Lower lobe of right lung (tissue), 2 donors: ENCODE measurements around the gene MAX. TPM values are rescaled to one million over a fixed set of nuclear protein-coding genes. Genes with fewer than 3 reads are reported as not detected.
A peak's percentile ranks its signal among the peaks of the same experiment; 100 is the strongest.

Experiments used
- ATAC-seq, 2 donors: fragments of 200-7000 bp; cut with Tn5 transposase; one replicate each; pipeline ENCODE4 v1.9.1; 2020 to 2022; ENCODE audit warnings: mild to moderate bottlenecking in 2 of 2, moderate library complexity in 2 of 2
- DNase-seq: peaks from one replicate; pipeline ENCODE4 v3.0.0-alpha.2; 2020
- H3K27ac ChIP-seq: fragments of 200-600 bp; one replicate; pipeline ENCODE4 v1.8.0; 2022
- H3K27me3 ChIP-seq: fragments of 200-600 bp; one replicate; pipeline ENCODE4 v1.8.0; 2022; ENCODE audit warnings: low read depth
- H3K36me3 ChIP-seq: fragments of 200-600 bp; one replicate; pipeline ENCODE4 v1.8.0; 2022; ENCODE audit warnings: mild to moderate bottlenecking
- H3K4me1 ChIP-seq: fragments of 200-600 bp; one replicate; pipeline ENCODE4 v1.8.0; 2022
- H3K4me3 ChIP-seq: fragments of 200-600 bp; one replicate; pipeline ENCODE4 v1.8.0; 2022; ENCODE audit warnings: mild to moderate bottlenecking
- H3K9me3 ChIP-seq: fragments of 200-600 bp; one replicate; pipeline ENCODE4 v1.8.0; 2022
- intact Hi-C: fragments of 100-400 bp; cut with DNase I; formaldehyde crosslinking; loops from one replicate; pipeline ENCODE4 v1.11.0; 2022
- total RNA-seq: library from RNA; stranded (reverse); fragmentation: NEBNext Ultra II Directional; extraction: Animal tissue kit (Norgen Biotek cat#: 25700); gene quantifications from one replicate; pipeline ENCODE4 v1.2.1, GENCODE V29; 2021
- TF ChIP-seq, protein P1 (sequence below): fragments of 200-600 bp; IDR thresholded peaks from one replicate; pipeline ENCODE4 v1.8.0; 2022; ENCODE audit warnings: antibody characterized with exemption, mild to moderate bottlenecking
- donor health status: DM: no; HTN: yes; CAD: no; lungs with severe emphysema.

MAX gene
- total RNA-seq, 1 donor from 2014 or later, result 105 TPM

DNA sequence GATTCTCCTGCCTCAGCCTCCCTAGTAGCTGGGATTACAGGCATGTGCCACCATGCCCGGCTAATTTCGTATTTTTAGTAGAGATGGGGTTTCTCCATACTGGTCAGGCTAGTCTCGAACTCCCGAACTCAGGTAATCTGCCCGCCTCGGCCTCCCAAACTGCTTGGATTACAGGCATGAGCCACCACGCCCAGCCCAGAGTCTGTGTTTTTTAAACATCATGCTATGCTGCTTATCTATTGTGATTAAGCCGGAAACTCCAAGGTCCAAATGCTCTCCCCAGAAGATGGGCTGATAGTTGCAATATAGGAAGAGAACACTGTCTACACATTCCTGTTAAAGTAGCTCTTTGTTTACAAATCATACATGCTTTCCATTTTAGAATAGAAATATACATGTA, 30.5 kb upstream of the MAX start:
- H3K27me3 ChIP-seq, result no peaks in the 10 kb centered on the region
- no peaks in the 10 kb centered on the region for H3K9me3 ChIP-seq
- intact Hi-C loops, result no loop called here
- ATAC-seq (no peak), DNase-seq (no peak)
- H3K4me1 ChIP-seq, result no peaks in the 10 kb centered on the region
- TF ChIP-seq, protein P1, sequence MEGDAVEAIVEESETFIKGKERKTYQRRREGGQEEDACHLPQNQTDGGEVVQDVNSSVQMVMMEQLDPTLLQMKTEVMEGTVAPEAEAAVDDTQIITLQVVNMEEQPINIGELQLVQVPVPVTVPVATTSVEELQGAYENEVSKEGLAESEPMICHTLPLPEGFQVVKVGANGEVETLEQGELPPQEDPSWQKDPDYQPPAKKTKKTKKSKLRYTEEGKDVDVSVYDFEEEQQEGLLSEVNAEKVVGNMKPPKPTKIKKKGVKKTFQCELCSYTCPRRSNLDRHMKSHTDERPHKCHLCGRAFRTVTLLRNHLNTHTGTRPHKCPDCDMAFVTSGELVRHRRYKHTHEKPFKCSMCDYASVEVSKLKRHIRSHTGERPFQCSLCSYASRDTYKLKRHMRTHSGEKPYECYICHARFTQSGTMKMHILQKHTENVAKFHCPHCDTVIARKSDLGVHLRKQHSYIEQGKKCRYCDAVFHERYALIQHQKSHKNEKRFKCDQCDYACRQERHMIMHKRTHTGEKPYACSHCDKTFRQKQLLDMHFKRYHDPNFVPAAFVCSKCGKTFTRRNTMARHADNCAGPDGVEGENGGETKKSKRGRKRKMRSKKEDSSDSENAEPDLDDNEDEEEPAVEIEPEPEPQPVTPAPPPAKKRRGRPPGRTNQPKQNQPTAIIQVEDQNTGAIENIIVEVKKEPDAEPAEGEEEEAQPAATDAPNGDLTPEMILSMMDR, result no peak
- no peak overlapping the region for H3K27ac ChIP-seq
- H3K36me3 ChIP-seq, result no peaks in the 10 kb centered on the region
- no peak overlapping the region for H3K4me3 ChIP-seq

DNA sequence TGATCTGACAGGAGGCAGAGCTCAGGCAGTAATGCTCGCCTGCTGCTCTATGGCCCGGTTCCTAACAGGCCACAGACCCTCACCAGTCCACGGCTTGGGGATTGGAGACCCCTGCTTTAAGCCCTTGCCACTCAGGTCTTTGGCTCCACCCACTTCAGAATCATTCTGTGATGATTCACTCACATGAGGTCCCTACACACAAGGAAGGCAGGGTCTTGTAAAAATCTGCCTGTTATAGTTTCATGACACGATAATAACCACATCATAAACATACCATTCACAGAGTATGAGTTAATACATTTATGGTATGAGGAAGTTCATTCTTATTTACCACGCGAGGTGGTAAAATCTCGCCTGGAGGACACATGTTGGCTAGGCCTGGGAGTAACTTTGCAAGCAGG, 29.0 kb upstream of the MAX start:
- intact Hi-C loops, result no loop called here
- Histone ChIP-seq H3K36me3 (no peaks in the 10 kb centered on the region), H3K4me3 (no peak overlapping the region), H3K4me1 (no peaks in the 10 kb centered on the region), H3K27me3 (no peaks in the 10 kb centered on the region), H3K9me3 (no peaks in the 10 kb centered on the region), H3K27ac (no peak overlapping the region)
- ATAC-seq (no peak), DNase-seq (no peak)
- TF ChIP-seq, protein P1, result no peak

DNA sequence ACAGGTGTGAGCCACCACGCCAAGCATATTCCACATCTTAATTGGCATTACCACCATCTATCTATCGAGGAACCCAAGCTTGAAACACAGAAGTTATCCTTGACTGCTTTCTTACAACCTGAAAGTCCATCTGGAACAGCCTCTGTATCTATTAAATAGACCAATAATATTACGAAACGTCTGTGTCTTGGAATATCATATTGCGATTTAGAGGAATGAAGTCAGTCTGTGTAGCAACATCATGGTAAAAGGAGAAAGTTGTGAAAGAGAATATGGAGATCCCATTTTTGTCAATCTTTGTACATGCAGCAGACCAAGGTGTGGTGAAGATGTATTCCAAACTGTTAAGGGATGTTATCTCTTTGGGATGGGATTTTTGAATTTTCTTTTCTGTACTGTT, 25.8 kb upstream of the MAX start:
- Histone ChIP-seq H3K9me3 (no peaks in the 10 kb centered on the region), H3K27me3 (no peaks in the 10 kb centered on the region), H3K27ac (no peak overlapping the region), H3K4me3 (no peak overlapping the region), H3K36me3 (no peaks in the 10 kb centered on the region), H3K4me1 (no peaks in the 10 kb centered on the region)
- DNase-seq, result no peak
- ATAC-seq, result no peak
- TF ChIP-seq, protein P1, result no peak
- intact Hi-C loops, result no loop called here

DNA sequence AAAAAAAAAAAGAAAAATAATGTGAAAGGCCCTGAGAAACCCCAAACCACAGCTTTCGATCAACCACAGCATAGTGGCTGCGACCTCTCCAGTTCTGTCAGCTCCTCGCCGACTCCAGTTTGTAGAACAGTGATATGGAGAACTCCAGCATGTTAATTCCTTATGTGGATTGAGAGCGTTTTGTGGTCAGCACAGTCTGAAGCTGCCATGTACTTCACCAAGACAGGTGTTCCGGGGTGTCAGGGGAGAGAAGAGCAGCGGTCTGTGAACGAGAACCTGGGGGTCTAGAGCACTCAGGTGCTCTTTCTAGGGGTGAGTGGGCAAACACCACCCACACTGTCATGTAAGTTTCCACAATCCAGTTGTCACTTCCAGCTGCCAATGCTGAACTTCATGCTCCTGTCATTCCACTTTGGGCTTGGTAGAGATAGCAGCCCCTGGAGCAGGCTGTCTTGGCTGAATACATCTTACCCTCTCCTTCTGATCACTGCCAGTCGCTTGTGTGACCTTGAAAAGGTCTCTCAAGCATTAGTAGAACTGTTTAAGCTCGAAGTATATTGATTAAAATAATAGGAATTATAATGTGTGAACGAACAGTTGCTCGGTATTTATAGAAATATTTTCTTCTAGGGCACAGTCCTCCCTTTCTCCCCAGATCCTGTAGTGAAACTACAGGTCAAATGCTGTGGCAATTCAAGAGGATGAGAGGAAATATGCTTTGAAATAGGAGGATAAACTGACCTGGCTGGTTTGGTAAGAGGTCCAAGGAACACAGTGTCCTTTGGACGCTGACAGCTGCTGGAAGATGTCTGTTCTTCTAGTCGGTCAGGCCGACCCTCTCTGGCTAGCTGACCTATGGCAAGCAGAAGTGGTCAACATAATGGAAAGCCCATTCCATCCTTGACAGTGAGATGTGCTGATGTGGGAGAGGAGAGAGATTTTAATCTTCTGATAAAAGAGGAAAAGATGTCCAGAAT, 15.7 kb upstream of the MAX start:
- ATAC-seq, result peak in 1 of 2 donors; percentile 51
- DNase-seq, result no peak
- Histone ChIP-seq H3K4me3 (no peak overlapping the region), H3K9me3 (no peaks in the 10 kb centered on the region), H3K36me3 (no peaks in the 10 kb centered on the region), H3K27me3 (no peaks in the 10 kb centered on the region), H3K4me1 (no peaks in the 10 kb centered on the region), H3K27ac (no peak overlapping the region)
- intact Hi-C loops, result no loop called here
- TF ChIP-seq, protein P1, result no peak

DNA sequence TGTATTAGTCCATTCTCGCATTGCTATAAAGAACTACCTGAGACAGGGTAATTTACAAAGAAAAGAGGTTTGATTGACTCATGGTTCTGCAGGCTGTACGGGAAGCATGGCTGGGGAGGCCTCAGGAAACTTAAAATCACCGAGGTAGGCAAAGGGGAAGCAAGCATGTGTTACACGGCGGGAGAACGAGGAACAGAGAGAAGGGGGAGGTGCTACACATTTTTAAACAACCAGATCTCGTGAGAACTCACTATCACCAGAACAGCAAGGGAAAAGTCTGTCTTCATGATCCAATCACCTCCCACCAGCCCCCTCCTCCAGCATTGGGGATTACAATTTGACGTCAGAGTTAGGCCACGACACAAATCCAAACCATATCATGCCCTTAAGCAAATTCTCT, 13.3 kb upstream of the MAX start:
- Histone ChIP-seq H3K36me3 (no peaks in the 10 kb centered on the region), H3K4me3 (no peak overlapping the region), H3K27ac (no peak overlapping the region), H3K27me3 (no peaks in the 10 kb centered on the region), H3K4me1 (no peaks in the 10 kb centered on the region), H3K9me3 (no peaks in the 10 kb centered on the region)
- DNase-seq, result no peak
- ATAC-seq, result no peak
- TF ChIP-seq, protein P1, result no peak
- intact Hi-C loops, result no loop called here
